A549 (cell line): ENCODE measurements around the gene AGRN. TPM values are rescaled to one million over a fixed set of nuclear protein-coding genes. Genes with fewer than 3 reads are reported as not detected.

Experiments used
- ATAC-seq, 2 experiments: fragments of 200-7000 bp in 1 of 2; fragments of >200 bp in 1 of 2; cut with Nextera tagmentation in 1 of 2; cut with Tn5 transposase in 1 of 2; 3 replicates each; pipeline versions ENCODE4 v1.8.0 to v1.9.1; 2018 to 2020; ENCODE audit warnings: mild to moderate bottlenecking in 1 of 2, moderate library complexity in 1 of 2
- CTCF ChIA-PET: fragments of 300-600 bp; sonication (Branson Sonifier 250); formaldehyde crosslinking; extraction: SDS; loops from one replicate; lab custom pipeline; 2021; ENCODE audit warnings: antibody characterized with exemption, inconsistent platforms; lab: Yijun Ruan, JAX
- POLR2A ChIA-PET: fragments of 350-600 bp; formaldehyde crosslinking; extraction: SDS; loops from one replicate; lab custom pipeline; 2021; ENCODE audit warnings: antibody characterized with exemption, inconsistent platforms; lab: Yijun Ruan, JAX
- DNase-seq, 2 experiments: peaks; one replicate each; pipeline versions ENCODE4 v3.0.0 to v3.0.0-alpha.2; 2011 to 2016; ENCODE audit warnings: low read depth in 1 of 2, low spot score in 1 of 2
- FAIRE-seq: peaks from 2 replicates; lab custom pipeline; 2011; peaks lifted over from hg19 to GRCh38; lab: Jason Lieb, UNC
- H3K27ac ChIP-seq, 2 experiments: fragments of >200 bp; sonication (Bioruptor Twin); formaldehyde crosslinking; 3 replicates each; pipeline ENCODE4 v1.5.1; 2016 to 2017
- H3K4me1 ChIP-seq: fragments of >200 bp; sonication (Bioruptor Twin); formaldehyde crosslinking; 3 replicates; pipeline ENCODE4 v1.6.1; 2016
- H3K4me2 ChIP-seq: fragments of >200 bp; sonication (Bioruptor Twin); formaldehyde crosslinking; 3 replicates; pipeline ENCODE4 v1.6.1; 2016
- H3K4me3 ChIP-seq: fragments of >200 bp; sonication (Bioruptor Twin); formaldehyde crosslinking; 3 replicates; pipeline ENCODE4 v1.5.1; 2016
- H3K9me3 ChIP-seq: fragments of >200 bp; sonication (Bioruptor Twin); formaldehyde crosslinking; 3 replicates; pipeline ENCODE4 v1.6.1; 2016
- ATOH8 ChIP-seq: fragments of 250-450 bp; sonication (Bioruptor Pico); IDR thresholded peaks from 2 replicates; pipeline ENCODE4 v1.5.0; 2020; ENCODE audit warnings: low read depth, mild to moderate bottlenecking, moderate library complexity
- BHLHE40 ChIP-seq: IDR thresholded peaks from 2 replicates; pipeline ENCODE4 v1.6.1; 2012; ENCODE audit warnings: low read depth, low read length, inconsistent platforms
- CHD4 ChIP-seq: fragments of 200-600 bp; sonication (generic); IDR thresholded peaks from 2 replicates; pipeline ENCODE4 v1.6.1; 2016; ENCODE audit warnings: antibody characterized with exemption, mild to moderate bottlenecking, borderline replicate concordance
- CTCF ChIP-seq: fragments of >200 bp; sonication (Bioruptor Twin); formaldehyde crosslinking; IDR thresholded peaks from 3 replicates; pipeline ENCODE4 v1.5.1; 2016
- EHMT2 ChIP-seq: fragments of 200-600 bp; sonication (generic); IDR thresholded peaks from 2 replicates; pipeline ENCODE4 v1.6.1; 2016; ENCODE audit warnings: antibody characterized with exemption, low read depth, mild to moderate bottlenecking, moderate library complexity
- ESRRA ChIP-seq: fragments of 150-350 bp; IDR thresholded peaks from 2 replicates; pipeline ENCODE4 v1.6.1; 2014; ENCODE audit warnings: mild to moderate bottlenecking, low read length, borderline replicate concordance
- FOSB ChIP-seq: fragments of 250-450 bp; sonication (Bioruptor Pico); IDR thresholded peaks from 2 replicates; pipeline ENCODE4 v1.5.0; 2020; ENCODE audit warnings: mild to moderate bottlenecking, moderate library complexity
- FOSL2 ChIP-seq, 2 experiments: fragments of 450-650 bp in 1 of 2; fragments of >200 bp in 1 of 2; sonication (Bioruptor Twin) in 1 of 2; formaldehyde crosslinking; IDR thresholded peaks; 2 replicates each; pipeline versions ENCODE4 v1.5.0 to v1.6.1; 2016 to 2020; ENCODE audit warnings: mild to moderate bottlenecking in 1 of 2, moderate library complexity in 1 of 2
- GATA3 ChIP-seq: IDR thresholded peaks from 2 replicates; pipeline ENCODE4 v1.6.1; 2012; ENCODE audit warnings: borderline replicate concordance
- HES2 ChIP-seq: fragments of >200 bp; sonication (Bioruptor Twin); formaldehyde crosslinking; IDR thresholded peaks from 2 replicates; pipeline ENCODE4 v1.6.1; 2016
- HOXA7 ChIP-seq: fragments of 250-450 bp; sonication (Bioruptor Pico); IDR thresholded peaks from 2 replicates; pipeline ENCODE4 v1.5.0; 2020; ENCODE audit warnings: mild to moderate bottlenecking, moderate library complexity
- HOXB5 ChIP-seq: fragments of 250-450 bp; sonication (Bioruptor Pico); IDR thresholded peaks from 2 replicates; pipeline ENCODE4 v1.5.0; 2020; ENCODE audit warnings: mild to moderate bottlenecking, moderate library complexity
- JUN ChIP-seq, 2 experiments: fragments of >200 bp; sonication (Bioruptor Twin); formaldehyde crosslinking; IDR thresholded peaks; 2 replicates in 1 of 2; 3 replicates in 1 of 2; pipeline ENCODE4 v1.6.1; 2016 to 2017
- JUNB ChIP-seq: fragments of >200 bp; sonication (Bioruptor Twin); formaldehyde crosslinking; IDR thresholded peaks from 2 replicates; pipeline ENCODE4 v1.6.1; 2016
- KDM1A ChIP-seq: fragments of 200-600 bp; sonication (generic); IDR thresholded peaks from 2 replicates; pipeline ENCODE4 v1.6.1; 2016; ENCODE audit warnings: low read depth, mild to moderate bottlenecking
- MAFK ChIP-seq: fragments of 450-650 bp; IDR thresholded peaks from 2 replicates; pipeline ENCODE4 v1.6.1; 2014; ENCODE audit not compliant: partially characterized antibody
- MAZ ChIP-seq: fragments of 150-350 bp; IDR thresholded peaks from 2 replicates; pipeline ENCODE4 v1.6.1; 2014; ENCODE audit warnings: antibody characterized with exemption, low read depth, low read length, borderline replicate concordance
- NFE2L2 ChIP-seq: fragments of 150-350 bp; conservative IDR thresholded peaks from 2 replicates; pipeline ENCODE4 v1.6.1; 2014; ENCODE audit warnings: low read length
- PHF8 ChIP-seq: fragments of 200-600 bp; sonication (generic); IDR thresholded peaks from 2 replicates; pipeline ENCODE4 v1.6.1; 2016; ENCODE audit warnings: low read depth, mild to moderate bottlenecking, antibody characterized with exemption, moderate library complexity, borderline replicate concordance
- RFX5 ChIP-seq: fragments of 450-650 bp; IDR thresholded peaks from 2 replicates; pipeline ENCODE4 v1.7.1; 2014; ENCODE audit warnings: antibody characterized with exemption, mild to moderate bottlenecking, moderate library complexity
- SMC3 ChIP-seq: fragments of >200 bp; sonication (Bioruptor Twin); formaldehyde crosslinking; IDR thresholded peaks from 3 replicates; pipeline ENCODE4 v1.6.1; 2018; ENCODE audit warnings: inconsistent platforms
- TFCP2L1 ChIP-seq: fragments of 250-450 bp; sonication (Bioruptor Pico); IDR thresholded peaks from 2 replicates; pipeline ENCODE4 v1.5.0; 2021; ENCODE audit warnings: mild to moderate bottlenecking
- ZC3H11A ChIP-seq: fragments of 450-650 bp; IDR thresholded peaks from 2 replicates; pipeline ENCODE4 v1.6.1; 2014; ENCODE audit warnings: antibody characterized with exemption, mild to moderate bottlenecking
- ZNF302 ChIP-seq: fragments of 250-450 bp; sonication (Bioruptor Pico); IDR thresholded peaks from 2 replicates; pipeline ENCODE4 v1.9.0; 2021; ENCODE audit warnings: inconsistent platforms, mild to moderate bottlenecking, moderate library complexity
- WGBS: methylation state at CpG from one replicate; pipeline ENCODE4 v1.1.6; 2017; ENCODE audit errors: missing lambda C conversion rate; 5-methylcytosine and 5-hydroxymethylcytosine counted together
- polyA plus RNA-seq, 4 experiments: library from polyadenylated mRNA; depleted of rRNA in 3 of 4; stranded (reverse); fragments of >200 nt; fragmentation: RNase III in 1 of 4; extraction: RNeasy Plus Mini Kit Qiagen cat#74134 plus additional on column Dnase treatment in 1 of 4; gene quantifications; 2 replicates in 3 of 4; 3 replicates in 1 of 4; pipeline ENCODE4 v1.2.3, GENCODE V29; 2011 to 2017
- TF ChIP-seq, protein P1 (sequence below): fragments of >200 bp; sonication (Bioruptor Twin); formaldehyde crosslinking; IDR thresholded peaks from 3 replicates; pipeline ENCODE4 v1.6.1; 2016
- TF ChIP-seq, protein P2 (sequence below): IDR thresholded peaks from 2 replicates; pipeline ENCODE4 v1.6.1; 2012

The AGRN gene
- polyA plus RNA-seq, 2 of the 4 experiments (the other 2 are of a cell fraction), result 23.9 to 90.9 TPM

GRCh38 chr1:1024149-1024770 is 4.3 kb downstream of the AGRN start:
- Histone ChIP-seq H3K27ac (peak overlapping the region; percentile 86 to 98), H3K4me2 (peak overlapping the region; percentile 98), H3K9me3 (no peaks in the 10 kb centered on the region), H3K4me1 (peaks cover 50% of the 10 kb centered on the region), H3K4me3 (peak overlapping the region; percentile 36; the same call in 1 of the 3 replicates)
- ChIA-PET CTCF (interaction anchor here (0.7 to 3.9 kb wide), 8 partner anchors 8 to 42 kb away, joined by 3 to 22 read pairs (median 4); partner anchors contain the start of gene ISG15), POLR2A (no interaction called here)
- WGBS, result 81% methylated on average over 7 of the region's 9 CpGs
- FAIRE-seq, result no peak
- no peak for DNase-seq
- TF ChIP-seq SMC3, result no peak
- TF ChIP-seq ESRRA, result no peak
- no peak for TF ChIP-seq ZNF302 (CRISPR knock-in tag)
- TF ChIP-seq BHLHE40, result no peak
- TF ChIP-seq TFCP2L1 (CRISPR knock-in tag), result no peak
- TF ChIP-seq ZC3H11A, result no peak
- ATAC-seq, result no peak; a peak in 1 of 6 replicates

DNA sequence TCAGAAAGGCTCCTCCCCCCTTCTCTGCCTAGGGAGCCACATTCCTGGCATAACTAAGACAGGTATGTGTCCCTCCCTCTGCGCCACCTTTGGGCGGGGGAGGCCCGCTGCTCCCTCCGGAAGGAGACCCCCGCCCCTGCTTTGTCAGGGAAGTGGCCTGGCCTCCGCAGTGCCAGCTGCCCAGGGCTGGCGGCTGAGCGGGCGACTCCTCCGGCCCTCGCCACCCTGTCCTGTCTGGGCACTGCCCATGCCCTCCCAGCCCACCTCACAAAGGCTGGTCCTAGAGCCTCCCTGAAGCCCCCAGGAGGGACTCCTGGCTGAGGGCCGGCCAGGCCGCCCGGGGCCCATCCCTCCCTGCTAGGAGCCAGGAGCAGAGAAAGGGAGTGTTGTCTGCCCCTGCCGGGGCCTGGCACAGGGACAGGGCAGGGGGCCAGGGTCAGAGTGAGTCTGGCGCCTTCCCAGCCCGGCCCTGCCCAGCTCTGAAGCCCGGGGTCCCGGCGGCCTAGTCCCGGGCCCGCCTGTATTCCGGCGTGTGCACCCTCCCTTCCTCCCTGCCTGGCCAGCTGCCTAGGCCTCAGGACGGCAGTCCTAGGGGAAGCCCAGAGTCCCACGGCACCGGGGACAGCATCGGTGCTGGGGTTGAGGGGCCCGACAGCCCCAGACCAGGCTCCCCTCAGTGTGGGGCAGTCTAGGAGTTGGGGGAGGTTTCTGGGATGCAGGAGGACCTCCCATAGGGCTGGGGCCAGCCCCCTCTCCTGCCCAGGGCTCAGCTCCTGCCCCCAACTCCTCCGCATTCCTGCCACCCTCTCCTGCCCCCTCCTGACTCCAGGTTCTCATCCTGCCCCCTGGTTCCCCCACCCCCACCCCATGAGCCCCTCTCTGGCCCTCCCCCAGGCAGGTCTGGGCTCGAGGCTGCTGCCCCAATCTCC is 5.1 kb downstream of the AGRN start:
- ATAC-seq (peak; percentile 9 to 39; a peak in 3 of 6 replicates), FAIRE-seq (no peak), DNase-seq (peak in 1 of 2 experiments; percentile 65)
- WGBS, result no CpG with 5 or more reads among the region's 31 CpGs
- Histone ChIP-seq H3K4me2 (peak overlapping the region; percentile 98), H3K4me1 (peaks cover 50% of the 10 kb centered on the region), H3K27ac (peak overlapping the region; percentile 86 to 98), H3K4me3 (peak overlapping the region; percentile 36; the same call in 2 of the 3 replicates), H3K9me3 (no peaks in the 10 kb centered on the region)
- CTCF ChIA-PET, result interaction anchor here (0.7 to 3.9 kb wide), 6 partner anchors 9 to 41 kb away, joined by 3 to 22 read pairs (median 6); partner anchors contain the start of gene ISG15
- TF ChIP-seq CHD4 (no peak), EHMT2 (no peak), JUN (IDR thresholded peaks at IDR 0.05) (0 out of 5 replicates have a peak, but pooled peaks of 1 of the 2 experiments have one; percentile 31), MAZ (no peak), HOXB5 (CRISPR knock-in tag) (no peak), GATA3 (peak; percentile 41; the same call in 1 of the 2 replicates), FOSL2 (IDR thresholded peaks at IDR 0.05) (no peak), FOSL2 (CRISPR knock-in tag; IDR thresholded peaks at IDR 0.05) (0 out of 2 replicates have a peak, but pooled peaks have one; percentile 19), CTCF (no peak), MAFK (no peak), RFX5 (no peak), HOXA7 (CRISPR knock-in tag) (no peak), ESRRA (no peak), ATOH8 (no peak), KDM1A (no peak), JUNB (no peak), NFE2L2 (no peak), FOSB (CRISPR knock-in tag) (no peak), HES2 (no peak), PHF8 (no peak)
- TF ChIP-seq, protein P1, sequence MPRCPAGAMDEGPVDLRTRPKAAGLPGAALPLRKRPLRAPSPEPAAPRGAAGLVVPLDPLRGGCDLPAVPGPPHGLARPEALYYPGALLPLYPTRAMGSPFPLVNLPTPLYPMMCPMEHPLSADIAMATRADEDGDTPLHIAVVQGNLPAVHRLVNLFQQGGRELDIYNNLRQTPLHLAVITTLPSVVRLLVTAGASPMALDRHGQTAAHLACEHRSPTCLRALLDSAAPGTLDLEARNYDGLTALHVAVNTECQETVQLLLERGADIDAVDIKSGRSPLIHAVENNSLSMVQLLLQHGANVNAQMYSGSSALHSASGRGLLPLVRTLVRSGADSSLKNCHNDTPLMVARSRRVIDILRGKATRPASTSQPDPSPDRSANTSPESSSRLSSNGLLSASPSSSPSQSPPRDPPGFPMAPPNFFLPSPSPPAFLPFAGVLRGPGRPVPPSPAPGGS, result no peak
- TF ChIP-seq, protein P2, sequence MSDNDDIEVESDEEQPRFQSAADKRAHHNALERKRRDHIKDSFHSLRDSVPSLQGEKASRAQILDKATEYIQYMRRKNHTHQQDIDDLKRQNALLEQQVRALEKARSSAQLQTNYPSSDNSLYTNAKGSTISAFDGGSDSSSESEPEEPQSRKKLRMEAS, result 0 out of 2 replicates have a peak, but pooled peaks have one; percentile 14
- POLR2A ChIA-PET, result no interaction called here
